GM10266 (cell line): ENCODE measurements around the gene FKBP1C.
"Not testable (repeated sequence)": the region's sequence is repeated elsewhere in the genome, so short reads cannot be mapped to it uniquely, and the experiment has no call there.

Source experiments
- DNase-seq: peaks from one replicate; pipeline ENCODE4 v3.0.0; 2012; ENCODE audit errors: extremely low spot score
- CTCF ChIP-seq: IDR thresholded peaks from 2 replicates; pipeline ENCODE4 v1.5.1; 2012; ENCODE audit warnings: mild to moderate bottlenecking, low read depth; ENCODE audit not compliant: control insufficient read depth, insufficient read depth; ENCODE audit errors: missing control alignments

The FKBP1C gene

GRCh38 chr6:63211343-63211742 is at the start of gene FKBP1C:
TSS of gene FKBP1C (plus strand) at chr6:63211469.
- DNase-seq, result not testable (repeated sequence)

- DNase-seq, result not testable (repeated sequence)
Observed at GRCh38 chr6:63164047-63164803, 47.0 kb upstream of the FKBP1C start.

GRCh38 chr6:63174173-63174572 is 37.1 kb upstream of the FKBP1C start:
- no peak for DNase-seq

GRCh38 chr6:63176181-63176580 is 35.1 kb upstream of the FKBP1C start:
- no peak for DNase-seq
- no peak for TF ChIP-seq CTCF

More at GRCh38 chr6:63174173-63174572, 37.1 kb upstream of the FKBP1C start:
- no peak for TF ChIP-seq CTCF

GRCh38 chr6:63180367-63180766 is 30.9 kb upstream of the FKBP1C start:
- no peak for TF ChIP-seq CTCF
- no peak for DNase-seq

GRCh38 chr6:63186970-63187369 is 24.3 kb upstream of the FKBP1C start:
- DNase-seq, result no peak
- no peak for TF ChIP-seq CTCF

- TF ChIP-seq CTCF, result no peak
- no peak for DNase-seq
Observed at GRCh38 chr6:63188828-63189227, 22.4 kb upstream of the FKBP1C start.

GRCh38 chr6:63193324-63193723 is 17.9 kb upstream of the FKBP1C start:
- no peak for TF ChIP-seq CTCF
- no peak for DNase-seq
